ENCODE data around the gene XRCC4.

Gene XRCC4

DNA sequence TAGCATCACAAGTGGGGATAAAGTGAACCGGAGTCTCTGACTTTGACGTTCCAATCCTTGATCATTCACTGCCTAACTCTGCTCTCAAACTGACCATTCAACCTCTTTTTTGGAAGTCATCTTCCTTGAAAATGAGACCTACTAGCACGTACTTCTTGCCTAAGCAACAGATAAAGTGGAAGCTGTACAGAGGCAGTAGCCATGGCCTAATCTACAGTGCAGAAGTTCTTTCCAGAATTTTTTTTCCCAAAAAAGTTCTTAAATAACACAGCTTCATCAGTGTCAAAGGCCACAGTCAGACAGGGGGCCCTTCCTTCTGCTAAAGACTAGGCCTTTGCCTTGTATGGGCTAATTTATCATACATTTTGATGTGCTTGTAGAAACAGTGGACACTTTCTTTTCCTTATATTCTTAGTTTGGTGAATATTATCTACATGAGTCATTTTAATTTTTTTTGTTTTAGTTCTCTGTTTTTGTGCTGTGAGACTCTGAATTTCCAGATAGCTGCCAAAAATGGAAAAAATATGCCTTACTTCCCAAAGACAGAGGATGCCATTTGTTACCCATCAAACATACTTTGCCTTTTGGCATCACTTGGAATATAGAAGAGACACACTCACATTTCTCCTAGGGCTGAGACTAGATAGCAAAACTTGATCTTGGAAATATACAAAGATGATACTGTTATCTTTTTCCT is 297.9 kb downstream of the XRCC4 start:
- ChIA-PET CTCF (no interaction called here), POLR2A (interaction anchor here (0.6 kb wide), 1 partner anchor 686 kb away, joined by 3 read pairs; no protein-coding TSS in a partner anchor)
- Histone ChIP-seq H3K9me3 (ENCODE audit: control insufficient read depth, insufficient read depth, low read depth, low read length) (no peaks in the 10 kb centered on the region), H3K27ac (ENCODE audit: extremely low read depth, low read depth, low read length) (no peak overlapping the region), H3K36me3 (ENCODE audit: control insufficient read depth in 2 of 2, insufficient read depth in 1 of 2, low read length in 2 of 2) (no peaks in the 10 kb centered on the region), H3K4me1 (ENCODE audit: control insufficient read depth, insufficient read depth, low read length) (no peaks in the 10 kb centered on the region), H3K4me3 (ENCODE audit: low read depth, low read length) (no peak overlapping the region)
- TF ChIP-seq ZNF221 (tag by site-specific recombination; IDR thresholded peaks at IDR 0.05; ENCODE audit: borderline replicate concordance) (no peak), ZNF624 (tag by site-specific recombination; IDR thresholded peaks at IDR 0.05) (no peak), KLF7 (tag by site-specific recombination; IDR thresholded peaks at IDR 0.05; ENCODE audit: borderline replicate concordance) (no peak), ZNF23 (tag by site-specific recombination; IDR thresholded peaks at IDR 0.05; ENCODE audit: borderline replicate concordance) (no peak), ZSCAN23 (tag by site-specific recombination; IDR thresholded peaks at IDR 0.05) (no peak), ZNF155 (tag by site-specific recombination; IDR thresholded peaks at IDR 0.05) (no peak), ZNF776 (tag by site-specific recombination; IDR thresholded peaks at IDR 0.05; ENCODE audit: borderline replicate concordance) (no peak), SCRT1 (tag by site-specific recombination; IDR thresholded peaks at IDR 0.05; ENCODE audit: borderline replicate concordance) (no peak), ZNF302 (tag by site-specific recombination; IDR thresholded peaks at IDR 0.05; ENCODE audit: low read depth) (no peak), ZFP37 (tag by site-specific recombination; IDR thresholded peaks at IDR 0.05) (no peak), ZNF701 (tag by site-specific recombination; IDR thresholded peaks at IDR 0.05) (no peak), ZNF175 (tag by site-specific recombination; IDR thresholded peaks at IDR 0.05) (no peak), ZNF311 (tag by site-specific recombination; IDR thresholded peaks at IDR 0.05; ENCODE audit: borderline replicate concordance) (no peak)
- TF ChIP-seq, protein P1, sequence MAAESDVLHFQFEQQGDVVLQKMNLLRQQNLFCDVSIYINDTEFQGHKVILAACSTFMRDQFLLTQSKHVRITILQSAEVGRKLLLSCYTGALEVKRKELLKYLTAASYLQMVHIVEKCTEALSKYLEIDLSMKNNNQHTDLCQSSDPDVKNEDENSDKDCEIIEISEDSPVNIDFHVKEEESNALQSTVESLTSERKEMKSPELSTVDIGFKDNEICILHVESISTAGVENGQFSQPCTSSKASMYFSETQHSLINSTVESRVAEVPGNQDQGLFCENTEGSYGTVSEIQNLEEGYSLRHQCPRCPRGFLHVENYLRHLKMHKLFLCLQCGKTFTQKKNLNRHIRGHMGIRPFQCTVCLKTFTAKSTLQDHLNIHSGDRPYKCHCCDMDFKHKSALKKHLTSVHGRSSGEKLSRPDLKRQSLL (tag by site-specific recombination; IDR thresholded peaks at IDR 0.05): no peak
- TF ChIP-seq, protein P2, sequence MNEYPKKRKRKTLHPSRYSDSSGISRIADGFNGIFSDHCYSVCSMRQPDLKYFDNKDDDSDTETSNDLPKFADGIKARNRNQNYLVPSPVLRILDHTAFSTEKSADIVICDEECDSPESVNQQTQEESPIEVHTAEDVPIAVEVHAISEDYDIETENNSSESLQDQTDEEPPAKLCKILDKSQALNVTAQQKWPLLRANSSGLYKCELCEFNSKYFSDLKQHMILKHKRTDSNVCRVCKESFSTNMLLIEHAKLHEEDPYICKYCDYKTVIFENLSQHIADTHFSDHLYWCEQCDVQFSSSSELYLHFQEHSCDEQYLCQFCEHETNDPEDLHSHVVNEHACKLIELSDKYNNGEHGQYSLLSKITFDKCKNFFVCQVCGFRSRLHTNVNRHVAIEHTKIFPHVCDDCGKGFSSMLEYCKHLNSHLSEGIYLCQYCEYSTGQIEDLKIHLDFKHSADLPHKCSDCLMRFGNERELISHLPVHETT (tag by site-specific recombination; IDR thresholded peaks at IDR 0.05): no peak
- TF ChIP-seq, protein P3, sequence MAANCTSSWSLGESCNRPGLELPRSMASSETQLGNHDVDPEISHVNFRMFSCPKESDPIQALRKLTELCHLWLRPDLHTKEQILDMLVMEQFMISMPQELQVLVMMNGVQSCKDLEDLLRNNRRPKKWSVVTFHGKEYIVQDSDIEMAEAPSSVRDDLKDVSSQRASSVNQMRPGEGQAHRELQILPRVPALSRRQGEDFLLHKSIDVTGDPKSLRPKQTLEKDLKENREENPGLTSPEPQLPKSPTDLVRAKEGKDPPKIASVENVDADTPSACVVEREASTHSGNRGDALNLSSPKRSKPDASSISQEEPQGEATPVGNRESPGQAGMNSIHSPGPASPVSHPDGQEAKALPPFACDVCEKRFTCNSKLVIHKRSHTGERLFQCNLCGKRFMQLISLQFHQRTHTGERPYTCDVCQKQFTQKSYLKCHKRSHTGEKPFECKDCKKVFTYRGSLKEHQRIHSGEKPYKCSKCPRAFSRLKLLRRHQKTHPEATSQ (tag by site-specific recombination; IDR thresholded peaks at IDR 0.05): no peak

DNA sequence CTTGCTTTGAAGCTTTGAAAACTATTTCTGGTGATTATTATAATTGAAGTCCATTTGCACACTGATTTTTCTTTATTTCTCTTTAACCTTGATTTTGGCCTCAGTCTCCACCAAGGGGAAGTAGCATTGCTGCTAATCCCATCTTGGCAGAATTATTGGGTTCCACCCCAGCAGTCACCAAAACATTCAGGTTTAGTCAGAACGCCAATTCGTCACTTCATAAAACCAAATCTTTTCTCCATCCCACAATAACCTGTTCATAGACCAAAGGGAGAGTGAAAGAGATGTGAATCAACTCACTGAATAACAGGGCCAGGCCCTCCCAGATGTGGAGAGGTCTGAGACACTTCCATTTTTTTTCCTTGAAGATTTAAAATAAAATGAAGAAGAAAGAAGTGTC is 299.1 kb downstream of the XRCC4 start:
- POLR2A ChIA-PET: no interaction called here
- CTCF ChIA-PET: no interaction called here
- TF ChIP-seq ZNF610 (tag by site-specific recombination; IDR thresholded peaks at IDR 0.05; ENCODE audit: borderline replicate concordance) (no peak), PRDM1 (tag by site-specific recombination; IDR thresholded peaks at IDR 0.05) (no peak), ZXDB (tag by site-specific recombination; IDR thresholded peaks at IDR 0.05) (no peak), ZNF24 (tag by site-specific recombination; IDR thresholded peaks at IDR 0.05) (no peak), ZNF701 (tag by site-specific recombination; IDR thresholded peaks at IDR 0.05) (no peak), ZNF311 (tag by site-specific recombination; IDR thresholded peaks at IDR 0.05; ENCODE audit: borderline replicate concordance) (no peak), TRIM28 (IDR thresholded peaks at IDR 0.05; ENCODE audit: borderline replicate concordance, low read length) (no peak), ZBTB20 (tag by site-specific recombination; IDR thresholded peaks at IDR 0.05) (no peak)
- TF ChIP-seq, protein P4, sequence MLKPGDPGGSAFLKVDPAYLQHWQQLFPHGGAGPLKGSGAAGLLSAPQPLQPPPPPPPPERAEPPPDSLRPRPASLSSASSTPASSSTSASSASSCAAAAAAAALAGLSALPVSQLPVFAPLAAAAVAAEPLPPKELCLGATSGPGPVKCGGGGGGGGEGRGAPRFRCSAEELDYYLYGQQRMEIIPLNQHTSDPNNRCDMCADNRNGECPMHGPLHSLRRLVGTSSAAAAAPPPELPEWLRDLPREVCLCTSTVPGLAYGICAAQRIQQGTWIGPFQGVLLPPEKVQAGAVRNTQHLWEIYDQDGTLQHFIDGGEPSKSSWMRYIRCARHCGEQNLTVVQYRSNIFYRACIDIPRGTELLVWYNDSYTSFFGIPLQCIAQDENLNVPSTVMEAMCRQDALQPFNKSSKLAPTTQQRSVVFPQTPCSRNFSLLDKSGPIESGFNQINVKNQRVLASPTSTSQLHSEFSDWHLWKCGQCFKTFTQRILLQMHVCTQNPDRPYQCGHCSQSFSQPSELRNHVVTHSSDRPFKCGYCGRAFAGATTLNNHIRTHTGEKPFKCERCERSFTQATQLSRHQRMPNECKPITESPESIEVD (tag by site-specific recombination; IDR thresholded peaks at IDR 0.05): no peak
- TF ChIP-seq, protein P5, sequence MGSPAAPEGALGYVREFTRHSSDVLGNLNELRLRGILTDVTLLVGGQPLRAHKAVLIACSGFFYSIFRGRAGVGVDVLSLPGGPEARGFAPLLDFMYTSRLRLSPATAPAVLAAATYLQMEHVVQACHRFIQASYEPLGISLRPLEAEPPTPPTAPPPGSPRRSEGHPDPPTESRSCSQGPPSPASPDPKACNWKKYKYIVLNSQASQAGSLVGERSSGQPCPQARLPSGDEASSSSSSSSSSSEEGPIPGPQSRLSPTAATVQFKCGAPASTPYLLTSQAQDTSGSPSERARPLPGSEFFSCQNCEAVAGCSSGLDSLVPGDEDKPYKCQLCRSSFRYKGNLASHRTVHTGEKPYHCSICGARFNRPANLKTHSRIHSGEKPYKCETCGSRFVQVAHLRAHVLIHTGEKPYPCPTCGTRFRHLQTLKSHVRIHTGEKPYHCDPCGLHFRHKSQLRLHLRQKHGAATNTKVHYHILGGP (tag by site-specific recombination; IDR thresholded peaks at IDR 0.05): no peak
- TF ChIP-seq, protein P6, sequence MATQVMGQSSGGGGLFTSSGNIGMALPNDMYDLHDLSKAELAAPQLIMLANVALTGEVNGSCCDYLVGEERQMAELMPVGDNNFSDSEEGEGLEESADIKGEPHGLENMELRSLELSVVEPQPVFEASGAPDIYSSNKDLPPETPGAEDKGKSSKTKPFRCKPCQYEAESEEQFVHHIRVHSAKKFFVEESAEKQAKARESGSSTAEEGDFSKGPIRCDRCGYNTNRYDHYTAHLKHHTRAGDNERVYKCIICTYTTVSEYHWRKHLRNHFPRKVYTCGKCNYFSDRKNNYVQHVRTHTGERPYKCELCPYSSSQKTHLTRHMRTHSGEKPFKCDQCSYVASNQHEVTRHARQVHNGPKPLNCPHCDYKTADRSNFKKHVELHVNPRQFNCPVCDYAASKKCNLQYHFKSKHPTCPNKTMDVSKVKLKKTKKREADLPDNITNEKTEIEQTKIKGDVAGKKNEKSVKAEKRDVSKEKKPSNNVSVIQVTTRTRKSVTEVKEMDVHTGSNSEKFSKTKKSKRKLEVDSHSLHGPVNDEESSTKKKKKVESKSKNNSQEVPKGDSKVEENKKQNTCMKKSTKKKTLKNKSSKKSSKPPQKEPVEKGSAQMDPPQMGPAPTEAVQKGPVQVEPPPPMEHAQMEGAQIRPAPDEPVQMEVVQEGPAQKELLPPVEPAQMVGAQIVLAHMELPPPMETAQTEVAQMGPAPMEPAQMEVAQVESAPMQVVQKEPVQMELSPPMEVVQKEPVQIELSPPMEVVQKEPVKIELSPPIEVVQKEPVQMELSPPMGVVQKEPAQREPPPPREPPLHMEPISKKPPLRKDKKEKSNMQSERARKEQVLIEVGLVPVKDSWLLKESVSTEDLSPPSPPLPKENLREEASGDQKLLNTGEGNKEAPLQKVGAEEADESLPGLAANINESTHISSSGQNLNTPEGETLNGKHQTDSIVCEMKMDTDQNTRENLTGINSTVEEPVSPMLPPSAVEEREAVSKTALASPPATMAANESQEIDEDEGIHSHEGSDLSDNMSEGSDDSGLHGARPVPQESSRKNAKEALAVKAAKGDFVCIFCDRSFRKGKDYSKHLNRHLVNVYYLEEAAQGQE (tag by site-specific recombination; IDR thresholded peaks at IDR 0.05): no peak

More for the DNA sequence above, 299.1 kb downstream of the XRCC4 start:
- H3K36me3 ChIP-seq (ENCODE audit: control insufficient read depth in 2 of 2, insufficient read depth in 1 of 2, low read length in 2 of 2): no peaks in the 10 kb centered on the region
- no peaks in the 10 kb centered on the region for H3K9me3 ChIP-seq (ENCODE audit: control insufficient read depth, insufficient read depth, low read depth, low read length)
- H3K27ac ChIP-seq (ENCODE audit: extremely low read depth, low read depth, low read length): no peak overlapping the region
- H3K4me1 ChIP-seq (ENCODE audit: control insufficient read depth, insufficient read depth, low read length): no peaks in the 10 kb centered on the region
- no peak overlapping the region for H3K4me3 ChIP-seq (ENCODE audit: low read depth, low read length)
